HG03432 (cell line): Measurements from ENCODE around the gene TRIM33.
"Not testable (repeated sequence)": the region's sequence is repeated elsewhere in the genome, so short reads cannot be mapped to it uniquely, and the experiment has no call there.

Source experiments
- ATAC-seq: cut with Tn5 transposase; IDR thresholded peaks from one replicate; pipeline ENCODE4 v1.9.1; 2021; ENCODE audit warnings: mild to moderate bottlenecking, moderate library complexity; ENCODE audit not compliant: unreplicated experiment

TRIM33 gene

DNA sequence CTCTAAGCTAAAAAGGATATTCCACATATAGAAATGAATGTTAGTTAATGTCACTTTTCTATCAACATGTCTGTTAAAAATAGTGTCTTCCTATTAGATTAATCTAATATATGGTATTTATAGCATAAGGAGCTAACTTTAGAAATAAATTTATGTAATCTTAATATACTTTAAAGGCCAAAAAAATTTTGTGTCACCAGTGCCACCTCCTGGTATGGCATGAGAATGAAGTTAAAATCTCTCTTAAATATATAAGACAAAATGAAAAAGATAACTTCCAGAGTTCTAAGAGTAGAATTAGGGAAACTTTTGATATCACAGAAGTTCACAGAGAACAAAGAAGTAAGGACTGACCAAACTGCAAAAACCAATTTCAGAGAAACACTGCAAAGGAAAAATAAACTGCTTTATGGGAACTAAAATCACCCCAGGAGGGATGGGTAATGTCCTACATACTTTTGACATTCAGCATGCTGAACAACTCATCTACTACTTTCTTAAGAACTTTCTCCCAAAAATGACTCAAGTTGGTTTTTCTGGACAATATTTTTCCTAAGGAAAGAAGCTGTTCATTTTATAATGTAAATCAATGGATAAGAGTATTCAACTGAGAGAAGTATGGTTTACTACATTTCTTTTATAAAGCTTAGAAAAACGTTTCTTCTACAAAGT, 82.8 kb downstream of the TRIM33 start:
- ATAC-seq = no peak

DNA sequence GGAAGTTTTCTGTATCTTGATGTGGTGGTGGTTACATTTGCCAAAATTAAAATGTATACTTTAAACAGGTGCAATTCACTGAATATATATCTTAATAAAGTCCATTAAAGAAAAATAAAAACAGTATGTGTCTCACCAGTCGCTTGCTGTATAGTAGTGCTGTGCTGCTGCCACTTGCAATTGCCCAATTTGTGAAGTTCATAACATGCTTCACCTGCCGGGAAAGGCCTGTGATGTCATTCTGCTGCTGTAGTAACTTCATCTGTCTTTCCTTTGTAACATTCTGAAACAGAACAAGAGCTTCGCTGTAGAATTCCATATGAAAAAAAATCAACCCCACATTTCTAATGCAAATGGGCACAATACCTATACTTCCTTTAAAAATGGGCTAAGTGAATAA, 83.4 kb downstream of the TRIM33 start:
- no peak for ATAC-seq

DNA sequence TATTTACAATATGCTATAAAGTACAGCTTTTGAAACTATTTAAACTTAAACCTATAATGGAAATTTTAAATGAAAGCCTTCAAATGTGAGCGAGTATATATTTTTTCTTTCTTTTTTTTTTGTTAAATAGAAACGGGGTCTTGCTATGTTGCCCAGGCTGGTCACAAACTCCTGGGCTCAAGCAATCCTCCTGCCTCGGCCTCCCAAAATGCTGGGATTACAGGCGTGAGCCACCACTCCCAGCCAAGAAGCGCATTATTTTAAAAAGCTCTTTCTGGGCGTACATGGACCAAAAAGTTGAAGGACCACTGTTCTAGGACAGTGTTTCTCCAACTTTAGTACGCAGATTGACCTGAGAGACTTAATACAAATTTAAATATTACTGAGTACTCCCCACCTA, 87.5 kb downstream of the TRIM33 start:
- ATAC-seq = no peak

DNA sequence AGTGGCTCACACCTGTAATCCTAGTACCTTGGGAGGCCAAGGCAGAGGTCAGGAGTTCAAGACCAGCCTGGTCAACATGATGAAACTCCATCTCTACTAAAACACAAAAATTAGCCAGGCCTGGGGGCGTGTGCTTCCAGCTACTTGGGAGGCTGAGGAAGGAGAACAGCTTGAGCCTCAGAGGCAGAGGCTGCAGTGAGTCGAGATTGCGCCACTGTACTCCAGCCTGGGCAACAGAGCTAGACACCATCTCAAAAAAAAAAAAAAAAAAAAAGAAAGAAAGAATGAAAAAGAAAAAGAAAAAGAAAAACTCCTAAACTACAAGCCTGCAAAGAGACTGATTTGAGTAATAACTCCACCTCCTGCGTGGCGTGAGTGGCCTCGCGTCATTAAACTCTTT, 92.1 kb downstream of the TRIM33 start:
- ATAC-seq = not testable (repeated sequence)

DNA sequence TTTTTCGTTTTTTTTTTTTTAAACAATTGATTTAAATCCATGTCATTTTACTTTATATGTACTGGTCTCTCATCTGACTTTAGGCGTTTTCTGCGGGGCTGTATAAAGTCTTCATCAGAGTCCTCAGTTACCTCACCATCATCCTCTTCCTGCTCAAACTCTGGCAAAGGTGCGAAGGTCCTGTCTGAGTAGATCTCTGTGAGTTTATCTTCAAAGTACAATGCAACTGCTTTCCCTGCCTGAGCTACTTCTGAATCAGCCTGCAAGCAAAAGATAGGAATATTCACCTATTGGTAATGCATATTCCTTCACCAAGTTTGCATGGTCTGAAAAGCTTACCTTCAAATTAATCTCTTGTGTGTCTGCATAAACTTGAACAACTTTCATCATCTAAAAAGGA, 113.4 kb downstream of the TRIM33 start:
- ATAC-seq = no peak

DNA sequence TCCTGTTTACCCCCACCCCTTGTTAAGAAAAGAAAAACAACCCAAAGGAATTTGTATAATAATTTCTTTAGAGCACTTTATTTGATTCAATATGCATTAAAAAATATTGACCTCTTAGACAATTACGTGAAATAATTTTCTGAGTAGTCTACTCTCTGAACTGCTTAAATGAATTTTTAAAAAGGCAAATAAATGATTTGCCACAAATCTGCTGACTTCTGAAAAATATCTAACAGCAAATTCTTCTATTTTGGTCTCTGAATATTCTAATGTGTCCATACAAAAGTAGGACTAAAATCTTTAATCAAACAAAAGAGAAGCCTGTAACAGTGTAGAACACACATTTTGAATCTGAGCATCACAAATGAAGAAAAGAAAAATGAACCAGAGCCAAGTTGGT, 115.1 kb downstream of the TRIM33 start:
- no peak for ATAC-seq

DNA sequence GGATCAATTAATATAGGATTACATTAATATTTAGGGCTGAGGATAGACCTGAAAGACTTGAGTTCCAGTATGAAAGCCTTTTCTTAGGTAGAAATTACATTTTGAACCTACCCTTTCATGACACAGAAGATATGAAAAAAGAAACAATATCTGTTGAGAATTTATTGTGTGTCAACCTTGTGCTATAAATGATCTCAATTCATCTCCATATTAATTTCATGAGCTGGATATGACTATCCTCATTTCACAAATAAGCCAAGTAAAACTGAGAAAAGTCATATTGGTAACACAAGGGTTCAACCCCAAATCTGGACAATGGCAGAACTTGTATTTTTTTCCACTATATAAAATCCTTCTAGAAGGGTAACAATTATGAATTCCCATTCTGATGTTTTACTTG, 120.0 kb downstream of the TRIM33 start:
- ATAC-seq = no peak

DNA sequence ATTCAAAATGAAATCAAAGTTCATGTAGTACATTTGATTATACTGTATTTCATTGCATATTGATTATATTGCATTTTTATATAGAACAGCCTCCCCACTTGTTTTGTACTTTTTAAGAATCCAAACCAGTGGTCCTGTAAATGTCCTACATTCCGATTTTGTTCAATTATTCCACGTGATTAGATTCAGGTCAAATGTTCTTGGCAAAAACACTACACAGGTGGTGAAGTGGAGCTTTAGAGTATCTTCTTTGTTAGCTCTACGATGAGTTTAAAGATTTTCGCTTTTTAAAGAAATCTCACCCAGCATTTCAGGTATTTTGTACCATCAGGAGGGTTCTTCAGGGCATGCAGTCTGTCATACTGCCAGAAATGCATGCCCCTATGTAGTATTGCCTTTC, 120.6 kb downstream of the TRIM33 start:
- no peak for ATAC-seq

DNA sequence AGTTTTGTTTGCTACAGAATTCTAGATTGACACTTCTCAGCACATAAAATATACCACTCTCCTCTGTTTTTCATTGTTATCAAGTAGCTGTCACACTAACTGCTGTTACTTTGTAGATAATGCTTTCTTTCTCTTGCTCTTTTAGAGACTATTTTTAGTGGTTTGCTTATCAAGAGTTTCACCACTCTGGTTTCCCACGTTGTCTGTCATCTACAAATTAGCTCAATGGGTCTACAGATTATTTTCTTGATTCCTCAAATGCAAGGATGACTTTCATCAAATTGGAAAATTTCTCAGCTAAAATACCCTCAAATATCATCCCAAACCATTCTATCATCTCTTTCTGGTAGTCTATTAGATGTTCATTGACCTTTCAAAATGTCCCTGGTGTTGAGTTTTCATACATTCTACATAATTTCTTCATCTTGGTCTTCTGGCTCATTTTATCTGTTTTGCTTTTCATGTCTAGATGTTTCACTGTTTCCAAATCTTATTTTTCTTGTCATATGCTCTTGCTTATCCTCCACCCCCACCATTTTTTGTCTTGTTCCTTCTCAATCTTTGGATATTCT, 122.5 kb downstream of the TRIM33 start:
- ATAC-seq = no peak

DNA sequence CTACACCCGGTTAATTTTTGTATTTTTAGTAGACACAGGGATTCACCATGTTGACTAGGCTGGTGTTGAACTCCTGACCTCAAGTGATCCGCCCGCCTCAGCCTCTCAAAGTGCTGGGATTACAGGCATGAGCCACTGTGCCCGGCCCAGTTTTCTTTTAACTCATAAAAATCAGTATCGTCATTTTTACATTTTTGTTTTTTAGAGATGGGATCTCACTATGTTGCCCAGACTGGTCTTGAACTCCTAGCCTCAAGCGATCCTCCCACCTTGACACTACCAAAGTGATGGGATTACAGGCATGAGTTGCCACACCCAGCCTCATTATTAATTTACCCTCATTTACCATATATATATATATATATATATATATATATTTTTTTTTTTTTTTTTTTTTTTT, 123.4 kb downstream of the TRIM33 start:
- ATAC-seq = not testable (repeated sequence)

DNA sequence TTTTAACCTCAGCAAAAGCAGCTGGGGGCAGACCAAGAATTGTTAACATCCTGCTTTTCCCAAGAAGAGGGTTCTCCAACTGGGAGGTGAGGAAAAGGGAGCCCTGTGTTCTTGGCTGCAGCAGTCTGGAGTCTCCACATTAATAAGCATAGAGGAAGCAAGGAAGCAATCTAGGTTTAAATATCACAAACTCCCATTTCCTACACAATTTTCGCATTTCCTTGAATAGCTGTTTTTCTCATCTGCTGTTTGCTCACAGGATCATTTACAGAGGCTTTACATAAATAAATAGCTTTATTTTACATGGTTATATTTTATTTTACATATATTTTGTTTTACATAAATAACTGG, 124.0 kb downstream of the TRIM33 start:
- ATAC-seq = no peak

DNA sequence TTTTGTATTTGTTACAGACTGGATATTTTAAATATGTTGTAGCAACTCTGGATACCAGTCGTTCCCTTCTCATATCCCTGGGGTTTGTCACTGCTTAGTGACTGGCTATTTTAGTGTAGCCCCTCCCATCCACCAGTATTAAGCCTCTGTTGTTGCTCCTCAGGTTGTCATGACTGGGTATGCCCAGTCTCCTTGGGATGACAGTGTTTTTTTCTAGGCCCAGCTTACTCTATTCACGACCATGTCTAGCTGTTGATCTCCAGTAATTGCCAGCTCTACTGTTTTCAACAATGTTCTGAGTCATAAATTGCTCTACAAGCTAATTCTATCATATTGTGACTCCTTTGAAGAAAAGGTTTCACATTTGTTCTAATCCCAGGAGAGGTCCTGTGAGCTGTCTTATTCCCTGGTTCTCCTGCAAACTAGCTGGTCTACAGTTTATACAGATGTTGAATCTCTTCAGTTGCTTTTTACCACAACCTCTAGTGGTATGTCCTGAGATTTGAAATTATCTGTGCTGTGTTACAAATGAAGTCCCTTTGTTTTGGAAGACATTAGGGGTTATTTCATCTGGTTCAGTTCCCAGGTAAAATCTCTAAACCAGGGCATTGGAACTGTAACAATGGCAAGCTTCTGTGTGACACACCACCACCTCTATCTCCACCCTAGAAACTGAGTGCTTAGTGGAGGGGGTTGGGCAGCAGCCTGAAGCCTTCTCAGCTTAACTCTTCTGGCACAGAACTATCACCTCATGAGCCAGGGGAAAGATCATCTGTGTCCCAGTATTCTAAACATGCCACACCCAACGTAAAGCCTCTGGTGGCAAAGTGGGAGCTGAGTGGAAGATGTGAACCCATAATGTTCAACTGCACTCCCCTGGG, 124.6 kb downstream of the TRIM33 start:
- no peak for ATAC-seq

DNA sequence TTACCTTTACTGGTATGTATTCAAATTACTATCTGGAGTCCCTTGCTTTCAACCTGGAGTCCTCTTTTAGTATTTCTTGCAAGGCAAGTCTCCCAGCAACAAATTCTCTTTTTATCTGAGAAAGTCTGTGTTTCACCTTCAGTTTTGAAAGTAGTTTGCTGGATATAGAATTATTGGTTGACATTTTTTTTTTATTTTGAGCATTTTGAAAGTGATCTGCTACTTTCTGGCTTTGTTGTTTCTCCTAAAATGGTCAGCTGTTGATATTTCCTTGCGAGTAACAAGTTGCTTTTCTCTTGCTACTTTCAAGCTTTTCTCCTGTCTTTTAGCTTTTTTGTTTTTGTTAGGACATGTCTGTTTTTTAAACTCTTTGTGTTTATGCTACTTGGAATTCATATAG, 126.1 kb downstream of the TRIM33 start:
- ATAC-seq = no peak

DNA sequence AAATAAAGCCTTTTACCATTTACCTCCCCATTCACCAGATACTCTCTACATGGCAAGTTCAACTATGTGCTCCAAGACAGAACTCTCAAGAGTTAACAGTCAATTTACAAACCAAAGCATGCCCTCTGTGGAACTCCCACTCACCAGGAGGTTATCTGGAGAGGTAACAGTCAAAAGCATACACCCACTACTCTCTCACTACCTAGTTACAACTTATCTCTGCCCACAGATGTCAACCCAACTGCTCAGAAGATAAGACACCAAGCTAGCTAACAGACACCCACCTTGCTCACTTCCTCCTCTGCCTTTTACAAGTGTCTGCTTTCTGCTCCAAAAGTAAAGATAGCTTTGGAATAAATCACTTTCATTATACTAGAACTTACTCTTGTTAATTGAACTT, 131.0 kb downstream of the TRIM33 start:
- no peak for ATAC-seq

DNA sequence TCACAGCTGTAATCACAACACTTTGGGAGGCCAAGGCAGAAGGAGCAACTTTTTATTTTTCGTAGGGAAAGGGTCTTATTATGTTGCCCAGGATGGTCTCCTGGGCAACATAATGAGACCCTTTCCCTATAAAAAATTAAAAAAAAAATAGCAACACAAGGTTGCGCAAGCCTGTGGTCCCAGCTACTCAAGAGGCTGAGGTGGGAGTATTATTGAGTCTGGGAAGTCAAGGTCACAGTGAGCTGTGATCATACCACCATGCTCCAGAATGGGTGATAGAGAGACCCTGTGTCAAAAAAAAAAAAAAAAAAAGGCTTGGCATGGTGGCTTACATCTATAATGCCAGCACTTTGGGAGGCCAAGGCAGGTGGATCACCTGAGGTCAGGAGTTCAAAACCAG, 131.6 kb downstream of the TRIM33 start:
- no peak for ATAC-seq

DNA sequence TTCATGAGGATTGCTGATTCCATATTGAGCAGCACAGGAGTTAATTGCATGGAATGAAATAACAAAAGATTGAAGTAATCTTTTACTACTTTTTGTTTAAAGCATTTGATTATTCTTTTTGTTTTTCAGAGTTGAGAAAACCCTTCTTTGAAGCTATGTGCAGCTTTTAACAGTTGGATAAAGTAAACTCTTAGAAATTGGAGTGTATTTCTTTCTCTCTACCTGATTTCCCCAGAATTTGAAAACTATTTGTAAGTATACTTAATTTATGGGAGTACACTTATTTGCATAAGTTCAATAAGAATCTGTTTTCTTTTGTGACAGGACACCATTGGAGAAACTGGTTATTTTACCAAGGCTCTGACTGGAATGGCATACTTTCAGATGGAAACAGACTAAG, 133.6 kb downstream of the TRIM33 start:
- no peak for ATAC-seq

DNA sequence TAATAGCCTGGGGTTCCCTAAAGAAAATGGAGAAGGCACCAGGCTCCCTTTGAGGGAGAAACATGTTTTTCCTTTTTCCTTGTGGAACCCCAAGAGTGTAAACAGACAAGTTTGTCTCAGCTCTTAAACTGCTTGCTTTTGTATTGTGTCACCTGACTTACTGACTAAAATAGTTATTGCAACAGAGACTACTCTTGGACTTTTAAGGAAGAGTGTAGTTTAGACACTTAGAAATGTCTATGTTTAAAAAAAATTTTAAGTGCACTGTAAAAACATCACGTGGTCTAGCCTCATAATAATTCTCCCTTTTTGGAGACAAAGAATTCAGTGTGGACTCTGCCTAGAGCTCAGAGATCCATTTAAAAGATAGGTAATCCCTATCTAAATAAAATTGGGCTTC, 141.1 kb downstream of the TRIM33 start:
- ATAC-seq = no peak

DNA sequence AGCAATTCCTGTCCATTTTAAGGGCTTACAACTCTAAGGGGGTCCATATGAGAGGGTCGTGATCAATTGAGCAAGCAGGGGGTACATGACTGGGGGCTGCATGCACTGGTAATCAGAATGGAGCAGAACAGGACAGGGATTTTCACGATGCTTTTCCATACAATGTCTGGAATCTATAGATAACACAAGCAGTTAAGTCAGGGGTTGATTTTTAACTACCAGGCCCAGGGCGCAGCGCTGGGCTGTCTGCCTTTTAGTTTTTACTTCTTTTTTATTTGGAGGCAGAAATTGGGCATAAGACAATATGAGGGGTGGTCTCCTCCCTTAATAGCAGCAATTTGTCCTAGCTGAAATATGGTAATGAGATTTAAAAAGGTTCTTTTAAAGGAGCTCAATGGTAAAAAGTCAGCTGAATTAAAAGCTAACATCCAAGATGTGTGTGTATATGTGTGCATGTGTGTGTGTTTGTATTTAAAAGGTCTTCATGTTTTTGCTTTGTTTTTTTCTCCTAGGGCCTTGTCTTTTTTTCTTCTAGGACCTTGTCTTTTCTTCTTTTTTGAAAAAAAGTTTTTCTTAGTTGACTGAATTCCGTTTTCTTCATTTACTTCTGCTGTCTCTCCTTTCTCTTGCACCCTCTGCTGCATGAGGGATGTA, 141.6 kb downstream of the TRIM33 start:
- not testable (repeated sequence) for ATAC-seq

DNA sequence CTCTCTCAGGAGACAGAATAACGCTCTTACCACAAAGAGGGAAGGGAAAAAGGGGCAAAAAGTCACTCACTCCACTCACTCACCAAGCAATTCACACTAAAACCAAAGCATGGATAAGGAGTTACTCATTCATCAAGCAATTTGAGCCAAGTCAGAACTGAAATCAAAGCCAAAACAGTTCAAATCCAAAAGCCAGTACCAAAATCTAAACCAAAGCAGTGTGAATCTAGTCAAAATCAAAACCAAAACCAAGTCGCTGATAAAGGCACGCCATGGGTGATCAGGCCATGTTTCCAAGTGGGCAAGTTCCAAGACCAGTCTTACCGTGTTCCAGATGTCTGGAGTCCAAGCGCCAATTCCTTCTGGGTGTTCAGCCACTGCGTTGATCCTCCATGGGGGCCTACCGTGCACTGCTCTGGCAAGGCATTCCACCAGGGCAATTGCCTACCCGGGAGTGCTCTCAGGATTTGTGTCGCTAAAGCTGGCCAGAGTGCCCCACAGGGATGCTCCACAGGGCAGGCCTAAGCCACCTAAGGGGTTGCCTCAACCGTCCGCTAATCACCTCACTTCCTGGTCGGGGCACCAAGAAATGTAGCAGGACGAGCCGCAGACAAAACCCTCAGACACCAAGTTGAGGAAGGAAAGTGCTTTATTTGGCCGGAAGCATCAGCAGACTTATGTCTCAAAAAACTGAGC, 142.3 kb downstream of the TRIM33 start:
- ATAC-seq = no peak

DNA sequence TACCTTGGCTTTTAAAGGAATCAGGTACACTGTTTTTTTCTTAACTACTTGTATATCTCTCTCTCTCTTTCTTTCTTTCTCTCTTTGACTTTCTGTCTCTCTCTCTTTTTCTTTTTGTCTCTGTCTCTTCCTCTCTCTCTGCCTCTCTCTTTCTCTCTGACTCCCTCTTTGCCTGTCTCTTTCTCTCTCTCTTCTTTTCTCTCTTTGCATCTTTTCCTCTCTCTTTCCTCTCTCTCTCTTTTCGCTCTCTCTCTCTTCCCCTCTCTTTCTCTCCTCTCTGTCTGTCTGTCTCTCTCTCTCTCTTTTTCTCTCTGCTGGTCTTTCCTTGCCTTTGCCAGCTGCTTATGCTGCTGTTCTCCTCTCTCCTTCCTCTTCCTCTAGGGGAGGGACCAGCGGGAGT, 143.2 kb downstream of the TRIM33 start:
- ATAC-seq = no peak

DNA sequence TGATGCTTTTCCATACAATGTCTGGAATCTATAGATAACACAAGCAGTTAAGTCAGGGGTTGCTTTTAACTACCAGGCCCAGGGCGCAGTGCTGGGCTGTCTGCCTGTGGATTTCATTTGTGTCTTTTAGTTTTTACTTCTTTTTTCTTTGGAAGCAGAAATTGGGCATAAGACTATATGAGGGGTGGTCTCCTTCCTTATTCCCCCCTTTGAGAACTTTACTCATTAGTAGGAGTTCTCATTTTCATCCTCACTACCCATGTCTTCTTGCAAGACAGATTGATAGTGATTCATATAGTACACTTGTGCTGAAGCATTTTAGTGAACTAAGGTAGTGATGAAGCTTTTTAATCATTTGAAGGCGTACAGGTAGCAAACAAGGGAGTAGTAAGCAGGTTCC, 147.8 kb downstream of the TRIM33 start:
- not testable (repeated sequence) for ATAC-seq
